Lower lobe of right lung (tissue), 2 donors: ENCODE measurements around the gene MUC5AC. TPM values are rescaled to one million over a fixed set of nuclear protein-coding genes. Genes with fewer than 3 reads are reported as not detected.
"Not testable (repeated sequence)": the region's sequence is repeated elsewhere in the genome, so short reads cannot be mapped to it uniquely, and the experiment has no call there.

Experiments used
- ATAC-seq, 2 donors: fragments of 200-7000 bp; cut with Tn5 transposase; one replicate each; pipeline ENCODE4 v1.9.1; 2020 to 2022; ENCODE audit warnings: mild to moderate bottlenecking in 2 of 2, moderate library complexity in 2 of 2
- DNase-seq: peaks from one replicate; pipeline ENCODE4 v3.0.0-alpha.2; 2020
- H3K27ac ChIP-seq: fragments of 200-600 bp; one replicate; pipeline ENCODE4 v1.8.0; 2022
- H3K27me3 ChIP-seq: fragments of 200-600 bp; one replicate; pipeline ENCODE4 v1.8.0; 2022; ENCODE audit warnings: low read depth
- H3K36me3 ChIP-seq: fragments of 200-600 bp; one replicate; pipeline ENCODE4 v1.8.0; 2022; ENCODE audit warnings: mild to moderate bottlenecking
- H3K4me1 ChIP-seq: fragments of 200-600 bp; one replicate; pipeline ENCODE4 v1.8.0; 2022
- H3K4me3 ChIP-seq: fragments of 200-600 bp; one replicate; pipeline ENCODE4 v1.8.0; 2022; ENCODE audit warnings: mild to moderate bottlenecking
- H3K9me3 ChIP-seq: fragments of 200-600 bp; one replicate; pipeline ENCODE4 v1.8.0; 2022
- CTCF ChIP-seq: fragments of 200-600 bp; IDR thresholded peaks from one replicate; pipeline ENCODE4 v1.8.0; 2022; ENCODE audit warnings: antibody characterized with exemption, mild to moderate bottlenecking
- intact Hi-C: fragments of 100-400 bp; cut with DNase I; formaldehyde crosslinking; loops from one replicate; pipeline ENCODE4 v1.11.0; 2022
- total RNA-seq: library from RNA; stranded (reverse); fragmentation: NEBNext Ultra II Directional; extraction: Animal tissue kit (Norgen Biotek cat#: 25700); gene quantifications from one replicate; pipeline ENCODE4 v1.2.1, GENCODE V29; 2021
- donor health status: DM: no; HTN: yes; CAD: no; lungs with severe emphysema.

The MUC5AC gene
- total RNA-seq, 1 donor from 2014 or later, result 0.35 TPM

GRCh38 chr11:1239596-1240205 is 81.9 kb downstream of the MUC5AC start:
- Histone ChIP-seq H3K4me3 (no peak overlapping the region), H3K9me3 (no peaks in the 10 kb centered on the region), H3K27me3 (no peaks in the 10 kb centered on the region), H3K27ac (no peak overlapping the region), H3K4me1 (no peaks in the 10 kb centered on the region), H3K36me3 (no peaks in the 10 kb centered on the region)
- DNase-seq, result no peak
- ATAC-seq, result no peak
- intact Hi-C loops, result no loop called here
- TF ChIP-seq CTCF, result no peak

GRCh38 chr11:1240771-1241170 is 83.0 kb downstream of the MUC5AC start:
- ATAC-seq, result no peak
- Histone ChIP-seq H3K4me3 (no peak overlapping the region), H3K27ac (no peak overlapping the region), H3K36me3 (no peaks in the 10 kb centered on the region), H3K4me1 (no peaks in the 10 kb centered on the region), H3K9me3 (no peaks in the 10 kb centered on the region), H3K27me3 (no peaks in the 10 kb centered on the region)
- intact Hi-C loops, result no loop called here
- no peak for TF ChIP-seq CTCF
- no peak for DNase-seq

DNA sequence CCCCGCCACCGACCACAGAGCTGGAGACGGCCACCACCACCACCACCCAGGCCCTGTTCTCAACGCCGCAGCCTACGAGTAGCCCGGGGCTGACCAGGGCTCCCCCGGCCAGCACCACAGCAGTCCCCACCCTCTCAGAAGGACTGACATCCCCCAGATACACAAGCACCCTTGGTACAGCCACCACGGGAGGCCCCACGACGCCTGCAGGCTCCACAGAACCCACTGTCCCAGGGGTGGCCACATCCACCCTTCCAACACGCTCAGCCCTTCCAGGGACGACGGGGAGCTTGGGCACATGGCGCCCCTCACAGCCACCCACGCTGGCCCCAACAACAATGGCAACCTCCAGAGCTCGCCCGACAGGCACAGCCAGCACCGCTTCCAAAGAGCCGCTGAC is 84.0 kb downstream of the MUC5AC start:
- no peak for DNase-seq
- H3K36me3 ChIP-seq, result no peaks in the 10 kb centered on the region
- H3K27me3 ChIP-seq, result no peaks in the 10 kb centered on the region
- intact Hi-C loops, result no loop called here
- no peaks in the 10 kb centered on the region for H3K9me3 ChIP-seq
- H3K27ac ChIP-seq, result no peak overlapping the region
- no peak overlapping the region for H3K4me3 ChIP-seq
- no peak for ATAC-seq
- no peaks in the 10 kb centered on the region for H3K4me1 ChIP-seq
- TF ChIP-seq CTCF, result no peak

DNA sequence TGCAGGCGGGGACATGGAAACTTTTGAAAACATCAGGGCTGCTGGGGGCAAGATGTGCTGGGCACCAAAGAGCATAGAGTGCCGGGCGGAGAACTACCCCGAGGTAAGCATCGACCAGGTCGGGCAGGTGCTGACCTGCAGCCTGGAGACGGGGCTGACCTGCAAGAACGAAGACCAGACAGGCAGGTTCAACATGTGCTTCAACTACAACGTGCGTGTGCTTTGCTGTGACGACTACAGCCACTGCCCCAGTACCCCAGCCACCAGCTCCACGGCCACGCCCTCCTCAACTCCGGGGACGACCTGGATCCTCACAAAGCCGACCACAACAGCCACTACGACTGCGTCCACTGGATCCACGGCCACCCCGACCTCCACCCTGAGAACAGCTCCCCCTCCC is 84.5 kb downstream of the MUC5AC start:
- DNase-seq, result no peak
- intact Hi-C loops, result no loop called here

GRCh38 chr11:1242751-1243150 is 85.0 kb downstream of the MUC5AC start:
- H3K27ac ChIP-seq, H3K9me3 ChIP-seq, DNase-seq, ATAC-seq, H3K4me3 ChIP-seq, intact Hi-C loops, H3K36me3 ChIP-seq, H3K27me3 ChIP-seq, H3K4me1 ChIP-seq: not testable (repeated sequence)

More for the DNA sequence above, 84.5 kb downstream of the MUC5AC start:
- Histone ChIP-seq H3K4me3 (no peak overlapping the region), H3K27ac (no peak overlapping the region), H3K4me1 (no peaks in the 10 kb centered on the region), H3K9me3 (no peaks in the 10 kb centered on the region), H3K27me3 (no peaks in the 10 kb centered on the region), H3K36me3 (no peaks in the 10 kb centered on the region)
- TF ChIP-seq CTCF, result no peak
- no peak for ATAC-seq

DNA sequence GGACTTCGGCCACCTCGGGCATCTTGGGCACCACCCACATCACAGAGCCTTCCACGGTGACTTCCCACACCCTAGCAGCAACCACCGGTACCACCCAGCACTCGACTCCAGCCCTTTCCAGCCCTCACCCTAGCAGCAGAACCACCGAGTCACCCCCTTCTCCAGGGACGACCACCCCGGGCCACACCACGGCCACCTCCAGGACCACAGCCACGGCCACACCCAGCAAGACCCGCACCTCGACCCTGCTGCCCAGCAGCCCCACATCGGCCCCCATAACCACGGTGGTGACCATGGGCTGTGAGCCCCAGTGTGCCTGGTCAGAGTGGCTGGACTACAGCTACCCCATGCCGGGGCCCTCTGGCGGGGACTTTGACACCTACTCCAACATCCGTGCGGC is 85.8 kb downstream of the MUC5AC start:
- H3K4me1 ChIP-seq, H3K9me3 ChIP-seq, H3K36me3 ChIP-seq, H3K27ac ChIP-seq, H3K27me3 ChIP-seq, intact Hi-C loops, H3K4me3 ChIP-seq, ATAC-seq, DNase-seq: not testable (repeated sequence)

DNA sequence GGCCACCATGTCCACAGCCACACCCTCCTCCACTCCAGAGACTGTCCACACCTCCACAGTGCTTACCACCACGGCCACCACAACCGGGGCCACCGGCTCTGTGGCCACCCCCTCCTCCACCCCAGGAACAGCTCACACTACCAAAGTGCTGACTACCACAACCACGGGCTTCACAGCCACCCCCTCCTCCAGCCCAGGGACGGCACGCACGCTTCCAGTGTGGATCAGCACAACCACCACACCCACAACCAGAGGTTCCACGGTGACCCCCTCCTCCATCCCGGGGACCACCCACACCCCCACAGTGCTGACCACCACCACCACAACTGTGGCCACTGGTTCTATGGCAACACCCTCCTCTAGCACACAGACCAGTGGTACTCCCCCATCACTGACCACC is 86.8 kb downstream of the MUC5AC start:
- intact Hi-C loops, H3K4me1 ChIP-seq, H3K27me3 ChIP-seq, H3K4me3 ChIP-seq, H3K27ac ChIP-seq, H3K9me3 ChIP-seq, DNase-seq, ATAC-seq, H3K36me3 ChIP-seq: not testable (repeated sequence)

GRCh38 chr11:1245717-1246116 is 88.0 kb downstream of the MUC5AC start:
- H3K36me3 ChIP-seq, H3K4me1 ChIP-seq, DNase-seq, intact Hi-C loops, H3K27ac ChIP-seq, H3K9me3 ChIP-seq, H3K4me3 ChIP-seq, H3K27me3 ChIP-seq, ATAC-seq: not testable (repeated sequence)

DNA sequence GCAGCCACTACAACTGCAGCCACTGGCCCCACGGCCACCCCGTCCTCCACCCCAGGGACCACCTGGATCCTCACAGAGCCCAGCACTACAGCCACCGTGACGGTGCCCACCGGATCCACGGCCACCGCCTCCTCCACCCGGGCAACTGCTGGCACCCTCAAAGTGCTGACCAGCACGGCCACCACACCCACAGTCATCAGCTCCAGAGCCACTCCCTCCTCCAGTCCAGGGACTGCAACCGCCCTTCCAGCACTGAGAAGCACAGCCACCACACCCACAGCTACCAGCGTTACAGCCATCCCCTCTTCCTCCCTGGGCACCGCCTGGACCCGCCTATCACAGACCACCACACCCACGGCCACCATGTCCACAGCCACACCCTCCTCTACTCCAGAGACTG is 88.5 kb downstream of the MUC5AC start:
- H3K4me3 ChIP-seq, H3K4me1 ChIP-seq, H3K36me3 ChIP-seq, intact Hi-C loops, ATAC-seq, H3K27me3 ChIP-seq, H3K9me3 ChIP-seq, DNase-seq, H3K27ac ChIP-seq: not testable (repeated sequence)

DNA sequence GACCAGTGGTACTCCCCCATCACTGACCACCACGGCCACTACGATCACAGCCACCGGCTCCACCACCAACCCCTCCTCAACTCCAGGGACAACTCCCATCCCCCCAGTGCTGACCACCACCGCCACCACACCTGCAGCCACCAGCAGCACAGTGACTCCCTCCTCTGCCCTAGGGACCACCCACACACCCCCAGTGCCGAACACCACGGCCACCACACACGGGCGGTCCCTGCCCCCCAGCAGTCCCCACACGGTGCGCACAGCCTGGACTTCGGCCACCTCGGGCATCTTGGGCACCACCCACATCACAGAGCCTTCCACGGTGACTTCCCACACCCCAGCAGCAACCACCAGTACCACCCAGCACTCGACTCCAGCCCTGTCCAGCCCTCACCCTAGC is 89.3 kb downstream of the MUC5AC start:
- H3K4me1 ChIP-seq, H3K27ac ChIP-seq, H3K4me3 ChIP-seq, H3K27me3 ChIP-seq, H3K36me3 ChIP-seq, ATAC-seq, H3K9me3 ChIP-seq, intact Hi-C loops, DNase-seq: not testable (repeated sequence)
